PC-3 (cell line): Measurements from ENCODE around the gene UBE2Q2.
"Not testable (repeated sequence)": the region's sequence is repeated elsewhere in the genome, so short reads cannot be mapped to it uniquely, and the experiment has no call there.

Experiments used
- CTCF ChIP-seq: fragments of 300-600 bp; sonication (generic); conservative IDR thresholded peaks from 2 replicates; pipeline ENCODE4 v1.5.1; 2017; ENCODE audit warnings: antibody characterized with exemption, low read depth, mild to moderate bottlenecking, low read length
- EZH2 ChIP-seq: fragments of 300-600 bp; sonication (generic); IDR thresholded peaks from one replicate; pipeline ENCODE4 v1.6.1; 2017; ENCODE audit warnings: antibody characterized with exemption, mild to moderate bottlenecking, low read length; ENCODE audit not compliant: unreplicated experiment
- EZH2phosphoT487 ChIP-seq: fragments of 300-600 bp; sonication (generic); IDR thresholded peaks from 2 replicates; pipeline ENCODE4 v1.6.1; 2018; ENCODE audit warnings: mild to moderate bottlenecking, antibody characterized with exemption, low read length, borderline replicate concordance

GRCh38 chr15:75851566-75851965 is 8.3 kb downstream of the UBE2Q2 start:
- not testable (repeated sequence) for TF ChIP-seq CTCF, EZH2phosphoT487, EZH2
